Prostate gland (tissue), 2 donors: ENCODE results near the gene TM7SF3. TPM values are rescaled to one million over a fixed set of nuclear protein-coding genes. Genes with fewer than 3 reads are reported as not detected.

Experiments
- DNase-seq: peaks from one replicate; pipeline ENCODE4 v3.0.0-alpha.2; 2019; ENCODE audit warnings: low spot score
- H3K27ac ChIP-seq, 2 donors: fragments of 200-600 bp; sonication (generic); 2 replicates each; pipeline ENCODE4 v1.5.1; 2017 to 2019
- H3K27me3 ChIP-seq: fragments of 200-600 bp; sonication (generic); replicated peaks from 2 replicates; pipeline ENCODE4 v1.5.1; 2019; ENCODE audit not compliant: insufficient read depth
- H3K36me3 ChIP-seq, 2 donors: fragments of 200-600 bp; sonication (generic); 1 replicate in 1 of 2; 2 replicates in 1 of 2; pipeline versions ENCODE4 v1.5.1 to v1.8.1; 2017 to 2019
- H3K4me1 ChIP-seq: fragments of 200-600 bp; sonication (generic); replicated peaks from 2 replicates; pipeline ENCODE4 v1.5.1; 2019
- H3K4me3 ChIP-seq, 2 donors: fragments of 200-600 bp; sonication (generic); 2 replicates each; pipeline ENCODE4 v1.5.1; 2017 to 2019
- H3K9me3 ChIP-seq: fragments of 200-600 bp; sonication (generic); 2 replicates; pipeline ENCODE4 v1.5.1; 2017
- CTCF ChIP-seq, 4 experiments: fragments of 200-600 bp in 2 of 4; fragments of 450-650 bp in 2 of 4; sonication (generic) in 2 of 4; IDR thresholded peaks; 1 replicate in 3 of 4; 2 replicates in 1 of 4; pipeline ENCODE4 v1.5.1; 2016 to 2019; ENCODE audit warnings: antibody characterized with exemption in 4 of 4, mild to moderate bottlenecking in 2 of 4, moderate library complexity in 2 of 4
- POLR2A ChIP-seq: fragments of 450-650 bp; IDR thresholded peaks from one replicate; pipeline ENCODE4 v1.6.1; 2016; ENCODE audit warnings: antibody characterized with exemption, mild to moderate bottlenecking
- POLR2AphosphoS5 ChIP-seq: sonication (generic); formaldehyde crosslinking; IDR thresholded peaks from one replicate; pipeline ENCODE4 v1.6.1; 2017; ENCODE audit warnings: antibody characterized with exemption
- WGBS: methylation state at CpG from one replicate; pipeline ENCODE4 v1.1.5; 2018; 5-methylcytosine and 5-hydroxymethylcytosine counted together
- intact Hi-C: fragments of 100-400 bp; cut with DNase I; formaldehyde crosslinking; loops from one replicate; pipeline ENCODE4 v1.14.2; 2022
- total RNA-seq, 2 donors: library from RNA; depleted of rRNA; stranded (reverse); fragments of >200 nt; gene quantifications; one replicate each; pipeline ENCODE4 v1.1.0, GENCODE V29; 2016

The TM7SF3 gene
- total RNA-seq, 2 donors from 2014 or later = 94.5 to 132 TPM

GRCh38 chr12:26982866-26983265, 31.3 kb downstream of the TM7SF3 start:
- TF ChIP-seq POLR2A = no peak
- no peak for TF ChIP-seq POLR2AphosphoS5
- TF ChIP-seq CTCF (IDR thresholded peaks at IDR 0.05) = no peak
- Histone ChIP-seq H3K27me3 (no peaks in the 10 kb centered on the region), H3K4me3 (no peak overlapping the region), H3K4me1 (no peaks in the 10 kb centered on the region), H3K36me3 (no peaks in the 10 kb centered on the region), H3K27ac (no peak overlapping the region), H3K9me3 (no peaks in the 10 kb centered on the region)
- no peak for DNase-seq
- intact Hi-C loops = no loop called here
- 97% methylated on average over 2 of the region's 2 CpGs for WGBS

DNA sequence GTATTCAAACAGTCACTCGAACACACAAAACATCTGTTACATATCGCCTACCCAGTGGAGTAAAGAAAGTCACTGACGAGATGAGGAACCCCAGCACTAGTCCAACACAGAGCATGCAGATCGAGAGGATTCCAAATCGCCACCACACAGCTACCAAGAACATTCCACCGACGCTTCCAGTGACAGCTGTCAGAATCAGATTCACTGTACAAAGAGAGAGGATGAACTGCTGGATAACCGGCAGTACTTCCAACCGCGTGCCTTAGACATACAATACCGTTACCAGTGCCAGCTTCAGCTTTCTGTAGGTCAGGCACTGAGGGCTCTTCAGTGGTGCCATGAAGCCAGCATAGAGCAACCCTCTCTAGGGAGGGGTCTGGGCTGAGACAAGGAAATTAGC, 34.5 kb downstream of the TM7SF3 start:
- 95% methylated on average over 11 of the region's 11 CpGs for WGBS
- Histone ChIP-seq H3K36me3 (no peaks in the 10 kb centered on the region), H3K27ac (no peak overlapping the region), H3K27me3 (no peaks in the 10 kb centered on the region), H3K4me1 (no peaks in the 10 kb centered on the region), H3K9me3 (no peaks in the 10 kb centered on the region), H3K4me3 (no peak overlapping the region)
- TF ChIP-seq POLR2A (no peak), POLR2AphosphoS5 (no peak), CTCF (IDR thresholded peaks at IDR 0.05) (no peak)
- no peak for DNase-seq
- intact Hi-C loops = no loop called here

DNA sequence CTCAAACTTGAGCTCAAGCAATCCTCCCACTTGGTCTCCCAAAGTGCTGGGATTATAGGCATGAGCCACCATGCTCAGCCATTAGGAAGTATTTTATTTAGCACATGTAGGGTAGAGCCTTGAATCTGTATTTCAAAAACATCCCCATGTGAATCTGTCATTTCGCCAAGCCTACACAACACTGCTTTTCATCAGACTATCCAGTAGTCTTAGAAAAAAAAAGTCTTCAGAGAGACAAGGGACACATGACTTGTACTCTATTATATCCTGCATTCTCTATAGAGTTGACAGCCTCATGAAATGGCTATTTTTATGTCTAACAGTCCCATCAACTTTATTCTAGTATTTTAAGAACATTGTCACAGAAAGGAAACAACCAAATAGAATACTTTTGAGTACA, 35.4 kb downstream of the TM7SF3 start:
- 88% methylated on average over 1 of the region's 1 CpG for WGBS
- Histone ChIP-seq H3K36me3 (no peaks in the 10 kb centered on the region), H3K27ac (no peak overlapping the region), H3K27me3 (no peaks in the 10 kb centered on the region), H3K9me3 (no peaks in the 10 kb centered on the region), H3K4me1 (no peaks in the 10 kb centered on the region), H3K4me3 (no peak overlapping the region)
- TF ChIP-seq CTCF (IDR thresholded peaks at IDR 0.05) = no peak
- TF ChIP-seq POLR2A = no peak
- TF ChIP-seq POLR2AphosphoS5 = no peak
- intact Hi-C loops = no loop called here
- no peak for DNase-seq

DNA sequence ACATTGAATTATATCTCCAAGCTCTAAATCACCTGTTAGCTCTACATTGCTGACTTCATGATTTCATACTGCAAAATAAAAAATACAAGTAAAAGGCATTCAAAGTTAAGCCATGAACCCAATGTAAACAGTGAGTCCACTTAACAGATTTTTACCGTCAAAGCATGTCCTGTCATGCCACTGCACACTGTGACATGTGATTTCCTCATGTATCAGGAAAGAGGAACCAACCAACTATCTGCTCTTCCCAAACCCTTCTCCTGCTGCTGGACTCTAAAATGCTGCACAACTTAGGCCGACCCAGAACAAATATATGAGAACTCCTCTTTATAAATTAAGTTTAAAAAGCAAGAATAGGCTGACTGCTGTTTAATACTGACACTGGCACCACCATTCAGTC, 37.5 kb downstream of the TM7SF3 start:
- H3K36me3 ChIP-seq = no peaks in the 10 kb centered on the region
- H3K4me1 ChIP-seq = no peaks in the 10 kb centered on the region
- intact Hi-C loops = no loop called here
- TF ChIP-seq CTCF (IDR thresholded peaks at IDR 0.05) = no peak
- TF ChIP-seq POLR2AphosphoS5 = no peak
- TF ChIP-seq POLR2A = no peak
- H3K27ac ChIP-seq = no peak overlapping the region
- H3K4me3 ChIP-seq = no peak overlapping the region
- WGBS = 64% methylated on average over 2 of the region's 2 CpGs
- no peaks in the 10 kb centered on the region for H3K27me3 ChIP-seq
- no peak for DNase-seq
- H3K9me3 ChIP-seq = no peaks in the 10 kb centered on the region

GRCh38 chr12:26971963-26972362, 42.2 kb downstream of the TM7SF3 start:
- intact Hi-C loops = no loop called here
- TF ChIP-seq POLR2A (no peak), POLR2AphosphoS5 (no peak), CTCF (IDR thresholded peaks at IDR 0.05) (no peak)
- no peak overlapping the region for H3K27ac ChIP-seq

More at GRCh38 chr12:26971963-26972362, 42.2 kb downstream of the TM7SF3 start:
- DNase-seq = no peak
- H3K4me3 ChIP-seq = no peak overlapping the region
- no peaks in the 10 kb centered on the region for H3K27me3 ChIP-seq
- no peaks in the 10 kb centered on the region for H3K4me1 ChIP-seq
- WGBS = 78% methylated on average over 2 of the region's 2 CpGs
- H3K36me3 ChIP-seq = no peaks in the 10 kb centered on the region
- H3K9me3 ChIP-seq = no peaks in the 10 kb centered on the region
